RWPE2 (cell line): Measurements from ENCODE around the gene KRTAP4-2.
"Not testable (repeated sequence)": the region's sequence is repeated elsewhere in the genome, so short reads cannot be mapped to it uniquely, and the experiment has no call there.

Experiments
- ATAC-seq: fragments of 200-7000 bp; cut with Tn5 transposase; 3 replicates; pipeline ENCODE4 v1.9.1; 2021; ENCODE audit warnings: low read depth
- DNase-seq: peaks from one replicate; pipeline ENCODE4 v3.0.0-alpha.2; 2020; ENCODE audit warnings: low spot score
- H3K27ac ChIP-seq: fragments of 450-650 bp; 2 replicates; pipeline ENCODE4 v1.5.1; 2017; ENCODE audit warnings: mild to moderate bottlenecking; ENCODE audit not compliant: poor library complexity, severe bottlenecking
- H3K27me3 ChIP-seq: fragments of 250-450 bp; sonication (Bioruptor Pico); 2 replicates; pipeline ENCODE4 v1.5.1; 2021; ENCODE audit warnings: mild to moderate bottlenecking, moderate library complexity; ENCODE audit not compliant: insufficient read depth, poor library complexity, severe bottlenecking
- H3K36me3 ChIP-seq: fragments of 250-450 bp; sonication (Bioruptor Pico); 2 replicates; pipeline ENCODE4 v1.5.1; 2020; ENCODE audit warnings: low read depth, mild to moderate bottlenecking, moderate library complexity
- H3K4me1 ChIP-seq: fragments of 250-450 bp; sonication (Bioruptor Pico); 2 replicates; pipeline ENCODE4 v1.5.1; 2021; ENCODE audit warnings: mild to moderate bottlenecking, moderate library complexity; ENCODE audit not compliant: insufficient read depth, poor library complexity, severe bottlenecking
- H3K4me3 ChIP-seq: fragments of 250-450 bp; sonication (Bioruptor Pico); 2 replicates; pipeline ENCODE4 v1.5.1; 2021; ENCODE audit warnings: mild to moderate bottlenecking, moderate library complexity; ENCODE audit not compliant: severe bottlenecking
- H3K9me3 ChIP-seq: fragments of 250-450 bp; sonication (Bioruptor Pico); 2 replicates; pipeline ENCODE4 v1.5.1; 2021; ENCODE audit warnings: mild to moderate bottlenecking, moderate library complexity; ENCODE audit not compliant: severe bottlenecking
- CTCF ChIP-seq: fragments of 450-650 bp; IDR thresholded peaks from one replicate; pipeline ENCODE4 v1.5.1; 2017; ENCODE audit warnings: mild to moderate bottlenecking, moderate library complexity; ENCODE audit not compliant: poor library complexity, severe bottlenecking

KRTAP4-2 gene

DNA sequence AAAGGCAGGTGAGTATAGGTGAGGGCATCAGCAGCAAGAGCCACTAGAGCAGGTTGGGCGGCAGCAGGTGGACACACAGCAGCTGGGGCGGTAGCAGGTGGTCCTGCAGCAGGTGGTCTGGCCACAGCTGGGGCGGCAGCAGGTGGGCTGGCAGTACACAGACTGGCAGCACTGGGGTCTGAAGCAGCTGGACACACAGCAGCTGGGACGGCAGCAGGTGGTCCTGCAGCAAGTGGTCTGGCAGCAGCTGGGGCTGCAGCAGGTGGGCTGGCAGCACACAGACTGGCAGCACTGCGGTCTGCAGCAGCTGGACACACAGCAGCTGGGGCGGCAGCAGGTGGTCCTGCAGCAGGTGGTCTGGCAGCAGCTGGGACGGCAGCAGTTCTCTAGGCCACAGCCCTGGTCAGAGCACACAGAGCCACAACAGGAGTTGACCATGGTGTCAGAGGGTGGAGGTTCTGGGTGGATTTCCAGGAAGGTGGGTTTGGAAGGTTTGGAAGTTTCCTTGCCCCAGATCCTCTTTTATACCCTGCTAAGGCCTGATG, at the start of gene KRTAP4-2:
KRTAP4-2 (minus strand) TSS at position 495 of the 545 bp plus-strand sequence; CDS start at position 438, 57 bp downstream.
- no peaks in the 10 kb centered on the region for H3K27me3 ChIP-seq
- no peak within 1 kb of the TSS for H3K27ac ChIP-seq
- no peaks in the 10 kb centered on the region for H3K4me1 ChIP-seq
- no peak for TF ChIP-seq CTCF
- H3K9me3 ChIP-seq: no peaks in the 10 kb centered on the region
- no peak for DNase-seq
- no peak within 1 kb of the TSS for H3K4me3 ChIP-seq
- H3K36me3 ChIP-seq: no peaks in the 10 kb centered on the region
- no peak for ATAC-seq

- not testable (repeated sequence) for ATAC-seq, H3K4me1 ChIP-seq, H3K4me3 ChIP-seq, H3K36me3 ChIP-seq, H3K27ac ChIP-seq, H3K9me3 ChIP-seq, DNase-seq, H3K27me3 ChIP-seq
Measured at GRCh38 chr17:41226598-41227095, 48.6 kb upstream of the KRTAP4-2 start, which contains the start of gene KRTAP9-2. TSS of gene KRTAP9-2 (plus strand) at chr17:41226648. CDS start at chr17:41226655, 7 bp downstream.

GRCh38 chr17:41226051-41226450, 48.0 kb upstream of the KRTAP4-2 start:
- Histone ChIP-seq H3K4me1 (no peaks in the 10 kb centered on the region), H3K27ac (no peak overlapping the region), H3K27me3 (no peaks in the 10 kb centered on the region), H3K4me3 (no peak overlapping the region), H3K9me3 (no peaks in the 10 kb centered on the region), H3K36me3 (no peaks in the 10 kb centered on the region)
- no peak for ATAC-seq
- no peak for DNase-seq
- TF ChIP-seq CTCF: no peak

- Histone ChIP-seq H3K27ac (no peak overlapping the region), H3K4me3 (no peak overlapping the region), H3K9me3 (no peaks in the 10 kb centered on the region), H3K27me3 (no peaks in the 10 kb centered on the region), H3K36me3 (no peaks in the 10 kb centered on the region), H3K4me1 (no peaks in the 10 kb centered on the region)
- no peak for TF ChIP-seq CTCF
- DNase-seq (no peak), ATAC-seq (no peak)
Measured at GRCh38 chr17:41223821-41224220, 45.8 kb upstream of the KRTAP4-2 start.

- Histone ChIP-seq H3K27ac (no peak overlapping the region), H3K9me3 (no peaks in the 10 kb centered on the region), H3K36me3 (no peaks in the 10 kb centered on the region), H3K4me1 (no peaks in the 10 kb centered on the region), H3K4me3 (no peak overlapping the region), H3K27me3 (no peaks in the 10 kb centered on the region)
- ATAC-seq (no peak), DNase-seq (no peak)
- no peak for TF ChIP-seq CTCF
Measured at GRCh38 chr17:41215681-41216080, 37.7 kb upstream of the KRTAP4-2 start.
